NCI-H2196 (cell line): ENCODE measurements around the gene FBXL16.
A peak's percentile ranks its signal among the peaks of the same experiment; 100 is the strongest.

Experiments used
- DNase-seq: peaks from one replicate; lab custom pipeline; 2025; ENCODE audit not compliant: unreplicated experiment; lab: John Stamatoyannopoulos, UW

FBXL16 gene

GRCh38 chr16:724188-725040 is 18.8 kb upstream of the FBXL16 start:
- no peak for DNase-seq

GRCh38 chr16:723695-724094 is 18.1 kb upstream of the FBXL16 start:
- DNase-seq = no peak

- DNase-seq = no peak
Measured at GRCh38 chr16:722835-723633, 17.4 kb upstream of the FBXL16 start.

- no peak for DNase-seq
Measured at GRCh38 chr16:721765-722540, 16.4 kb upstream of the FBXL16 start.

GRCh38 chr16:720990-721764 is 15.6 kb upstream of the FBXL16 start, which contains the start of gene ANTKMT:
Gene ANTKMT, plus strand, starts transcription at chr16:721146. Its CDS starts 129 bp downstream, at chr16:721275.
- peak; percentile 97 for DNase-seq

- peak; percentile 75 for DNase-seq
Measured at GRCh38 chr16:720447-720989, 14.9 kb upstream of the FBXL16 start.

GRCh38 chr16:719815-720446 is 14.3 kb upstream of the FBXL16 start:
- DNase-seq = peak; percentile 33

GRCh38 chr16:718922-719321 is 13.3 kb upstream of the FBXL16 start:
- DNase-seq = no peak

GRCh38 chr16:718389-718788 is 12.8 kb upstream of the FBXL16 start:
- no peak for DNase-seq

GRCh38 chr16:717450-718245 is 12.0 kb upstream of the FBXL16 start:
- no peak for DNase-seq

GRCh38 chr16:716768-717325 is 11.2 kb upstream of the FBXL16 start:
- DNase-seq = no peak

GRCh38 chr16:716200-716568 is 10.6 kb upstream of the FBXL16 start:
- DNase-seq = peak; percentile 82

- peak; percentile 38 for DNase-seq
Measured at GRCh38 chr16:715477-716199, 10.0 kb upstream of the FBXL16 start.

- DNase-seq = peak; percentile 94
Measured at GRCh38 chr16:714558-715476, 9.2 kb upstream of the FBXL16 start, which contains the start of gene METRN. Gene METRN, plus strand, starts transcription at chr16:715118. Its CDS starts 172 bp downstream, at chr16:715290.

GRCh38 chr16:714079-714478 is 8.5 kb upstream of the FBXL16 start:
- DNase-seq = no peak

GRCh38 chr16:712740-713250 is 7.2 kb upstream of the FBXL16 start:
- peak; percentile 62 for DNase-seq
